Smooth muscle cell (in vitro differentiated cells): ENCODE results near the gene IFNA7. TPM values are rescaled to one million over a fixed set of nuclear protein-coding genes. Genes with fewer than 3 reads are reported as not detected.
"Not testable (repeated sequence)": the region's sequence is repeated elsewhere in the genome, so short reads cannot be mapped to it uniquely, and the experiment has no call there.

ENCODE experiments used
- DNase-seq: peaks from one replicate; lab custom pipeline; 2025; ENCODE audit not compliant: unreplicated experiment; lab: John Stamatoyannopoulos, UW
- H2AFZ ChIP-seq: fragments of 200-600 bp; sonication (generic); 2 replicates; pipeline ENCODE4 v1.6.0; 2016; ENCODE audit warnings: antibody characterized with exemption, low read depth, mild to moderate bottlenecking
- H3F3A ChIP-seq: fragments of 200-600 bp; sonication (generic); 2 replicates; pipeline ENCODE4 v1.6.0; 2017; ENCODE audit warnings: antibody characterized with exemption, low read depth
- H3K27ac ChIP-seq: fragments of 200-600 bp; sonication (generic); 2 replicates; pipeline ENCODE4 v1.5.1; 2016; ENCODE audit warnings: low read depth, mild to moderate bottlenecking
- H3K27me3 ChIP-seq: fragments of 200-600 bp; sonication (generic); 2 replicates; pipeline ENCODE4 v1.6.1; 2016; ENCODE audit warnings: low read depth, mild to moderate bottlenecking
- H3K36me3 ChIP-seq: fragments of 200-600 bp; sonication (generic); 2 replicates; pipeline ENCODE4 v1.5.1; 2016; ENCODE audit warnings: low read depth
- H3K4me1 ChIP-seq: fragments of 200-600 bp; sonication (generic); 2 replicates; pipeline ENCODE4 v1.5.1; 2016; ENCODE audit warnings: low read depth
- H3K4me2 ChIP-seq: fragments of 200-600 bp; sonication (generic); 2 replicates; pipeline ENCODE4 v1.6.0; 2016; ENCODE audit warnings: mild to moderate bottlenecking
- H3K4me3 ChIP-seq: fragments of 200-600 bp; sonication (generic); 2 replicates; pipeline ENCODE4 v1.5.1; 2016; ENCODE audit warnings: mild to moderate bottlenecking
- H3K79me2 ChIP-seq: fragments of 200-600 bp; sonication (generic); 2 replicates; pipeline ENCODE4 v1.6.0; 2016; ENCODE audit warnings: low read depth, mild to moderate bottlenecking
- H3K9ac ChIP-seq: fragments of 200-600 bp; sonication (generic); 2 replicates; pipeline ENCODE4 v1.6.0; 2016; ENCODE audit warnings: low read depth
- H3K9me3 ChIP-seq: fragments of 200-600 bp; sonication (generic); replicated peaks from 2 replicates; pipeline ENCODE4 v1.5.1; 2016; ENCODE audit warnings: low read depth
- H4K20me1 ChIP-seq: fragments of 200-600 bp; sonication (generic); 2 replicates; pipeline ENCODE4 v1.6.0; 2016; ENCODE audit warnings: low read depth
- CTCF ChIP-seq: fragments of 200-600 bp; sonication (generic); IDR thresholded peaks from 2 replicates; pipeline ENCODE4 v1.5.1; 2017; ENCODE audit warnings: borderline replicate concordance, mild to moderate bottlenecking, antibody characterized with exemption; ENCODE audit not compliant: insufficient read depth, poor library complexity, severe bottlenecking
- WGBS: methylation state at CpG from one replicate; pipeline ENCODE4 v1.1.7; 2016; ENCODE audit warnings: low lambda C conversion rate; 5-methylcytosine and 5-hydroxymethylcytosine counted together
- polyA plus RNA-seq: library from polyadenylated mRNA; unstranded; fragments of >200 nt; fragmentation: Nextera tagmentation; extraction: Ambion mirVana; gene quantifications from 2 replicates; pipeline ENCODE4 v1.2.1, GENCODE V29; 2016
- total RNA-seq: library from RNA; depleted of rRNA; stranded (reverse); fragments of >200 nt; gene quantifications from 2 replicates; pipeline ENCODE4 v1.2.3, GENCODE V29; 2014

IFNA7 gene
- not detected in 2 replicates for total RNA-seq
- polyA plus RNA-seq: not detected in 2 replicates

GRCh38 chr9:21202105-21202504 is at the start of gene IFNA7:
TSS of gene IFNA7 (minus strand) at chr9:21202205. CDS start at chr9:21202165, 40 bp downstream.
- WGBS: 71% methylated on average over 4 of the region's 4 CpGs
- not testable (repeated sequence) for H3K4me2 ChIP-seq

GRCh38 chr9:21251638-21252037 is 49.6 kb upstream of the IFNA7 start:
- H4K20me1 ChIP-seq: no peaks in the 10 kb centered on the region
- peaks cover 3% of the 10 kb centered on the region for H3K4me1 ChIP-seq
- WGBS: 81% methylated on average over 4 of the region's 4 CpGs
- no peak overlapping the region for H2AFZ ChIP-seq
- H3K79me2 ChIP-seq: no peaks in the 10 kb centered on the region
- no peak overlapping the region for H3K4me2 ChIP-seq
- H3K27ac ChIP-seq: no peak overlapping the region
- no peak for TF ChIP-seq CTCF
- no peaks in the 10 kb centered on the region for H3K36me3 ChIP-seq
- DNase-seq: no peak
- no peak overlapping the region for H3K4me3 ChIP-seq
- H3K9me3 ChIP-seq: no peaks in the 10 kb centered on the region
- no peak overlapping the region for H3K9ac ChIP-seq
- no peaks in the 10 kb centered on the region for H3F3A ChIP-seq
- H3K27me3 ChIP-seq: peaks cover 48% of the 10 kb centered on the region

More at GRCh38 chr9:21202105-21202504, at the start of gene IFNA7:
- H3K36me3 ChIP-seq, H3K27ac ChIP-seq, H3K9me3 ChIP-seq, DNase-seq, H3K9ac ChIP-seq, H2AFZ ChIP-seq, H3K4me3 ChIP-seq, H3F3A ChIP-seq, H3K4me1 ChIP-seq, H3K79me2 ChIP-seq, H4K20me1 ChIP-seq: not testable (repeated sequence)
- peaks cover 14% of the 10 kb centered on the region for H3K27me3 ChIP-seq

GRCh38 chr9:21251190-21251589 is 49.2 kb upstream of the IFNA7 start:
- Histone ChIP-seq H3K9me3 (no peaks in the 10 kb centered on the region), H4K20me1 (no peaks in the 10 kb centered on the region), H3K9ac (no peak overlapping the region), H3K4me1 (peaks cover 3% of the 10 kb centered on the region), H2AFZ (no peak overlapping the region), H3K79me2 (no peaks in the 10 kb centered on the region), H3K36me3 (no peaks in the 10 kb centered on the region), H3K4me2 (no peak overlapping the region), H3F3A (no peaks in the 10 kb centered on the region), H3K4me3 (no peak overlapping the region), H3K27ac (no peak overlapping the region), H3K27me3 (peaks cover 44% of the 10 kb centered on the region)
- DNase-seq: no peak
- no peak for TF ChIP-seq CTCF
- WGBS: 50% methylated on average over 1 of the region's 1 CpG

- no peak for TF ChIP-seq CTCF
- Histone ChIP-seq H3K9ac (no peak overlapping the region), H3K36me3 (no peaks in the 10 kb centered on the region), H3K79me2 (no peaks in the 10 kb centered on the region), H3K27ac (no peak overlapping the region), H3K9me3 (no peaks in the 10 kb centered on the region), H3K4me1 (no peaks in the 10 kb centered on the region), H3K4me3 (no peak overlapping the region), H2AFZ (no peak overlapping the region), H4K20me1 (no peaks in the 10 kb centered on the region), H3F3A (no peaks in the 10 kb centered on the region), H3K4me2 (no peak overlapping the region), H3K27me3 (peaks cover 32% of the 10 kb centered on the region)
- DNase-seq: no peak
- 74% methylated on average over 2 of the region's 2 CpGs for WGBS
Observed at GRCh38 chr9:21244836-21245235, 42.8 kb upstream of the IFNA7 start.
